Stimulated activated CD4-positive, alpha-beta T cell treated with anti-CD3 and anti-CD28 coated beads, TNF-alpha, amount 100 ng/mL, for 48 hours (primary cell): Measurements from ENCODE around the gene MDGA2.

Experiments used
- DNase-seq, 3 donors: peaks; one replicate each; pipeline ENCODE4 v3.0.0-alpha.2; 2020; ENCODE audit warnings: low read depth in 3 of 3

The MDGA2 gene

GRCh38 chr14:47120645-47121044, 554.8 kb downstream of the MDGA2 start:
- no peak for DNase-seq

- DNase-seq = no peak
These were observed 571.6 kb downstream of the MDGA2 start for GRCh38 chr14:47103771-47104170.

- no peak for DNase-seq
These were observed 572.9 kb downstream of the MDGA2 start for GRCh38 chr14:47102472-47102871.

GRCh38 chr14:47085678-47086077, 589.7 kb downstream of the MDGA2 start:
- DNase-seq = no peak

GRCh38 chr14:47065326-47065725, 610.1 kb downstream of the MDGA2 start:
- no peak for DNase-seq

GRCh38 chr14:47060050-47060449, 615.4 kb downstream of the MDGA2 start:
- DNase-seq = no peak

- DNase-seq = no peak
These were observed 618.0 kb downstream of the MDGA2 start for GRCh38 chr14:47057364-47057763.

- DNase-seq = no peak
These were observed 630.6 kb downstream of the MDGA2 start for GRCh38 chr14:47044841-47045240.

GRCh38 chr14:47040550-47040949, 634.9 kb downstream of the MDGA2 start:
- DNase-seq = no peak

GRCh38 chr14:47039336-47039735, 636.1 kb downstream of the MDGA2 start:
- no peak for DNase-seq

- DNase-seq = no peak
These were observed 652.7 kb downstream of the MDGA2 start for GRCh38 chr14:47022721-47023120.

GRCh38 chr14:47020500-47020899, 654.9 kb downstream of the MDGA2 start:
- no peak for DNase-seq

GRCh38 chr14:47012533-47013280, 662.7 kb downstream of the MDGA2 start:
- DNase-seq = no peak

- DNase-seq = no peak
These were observed 665.8 kb downstream of the MDGA2 start for GRCh38 chr14:47009615-47010014.

GRCh38 chr14:47008732-47009131, 666.7 kb downstream of the MDGA2 start:
- no peak for DNase-seq

GRCh38 chr14:46999661-47000060, 675.7 kb downstream of the MDGA2 start:
- no peak for DNase-seq

GRCh38 chr14:46989566-46989965, 685.8 kb downstream of the MDGA2 start:
- no peak for DNase-seq

- no peak for DNase-seq
These were observed 687.1 kb downstream of the MDGA2 start for GRCh38 chr14:46988312-46988711.

GRCh38 chr14:46985529-46986380, 689.6 kb downstream of the MDGA2 start:
- DNase-seq = no peak

GRCh38 chr14:46973295-46973694, 702.1 kb downstream of the MDGA2 start:
- no peak for DNase-seq

- DNase-seq = no peak
These were observed 711.0 kb downstream of the MDGA2 start for GRCh38 chr14:46964378-46964777.

- no peak for DNase-seq
These were observed 724.3 kb downstream of the MDGA2 start for GRCh38 chr14:46951103-46951502.

GRCh38 chr14:46940611-46941010, 734.8 kb downstream of the MDGA2 start:
- DNase-seq = no peak
